ENCODE data around the gene SGPL1. TPM values are rescaled to one million over a fixed set of nuclear protein-coding genes. Genes with fewer than 3 reads are reported as not detected.

The SGPL1 gene
- total RNA-seq, 1 experiment from 2014 or later = 127 TPM

DNA sequence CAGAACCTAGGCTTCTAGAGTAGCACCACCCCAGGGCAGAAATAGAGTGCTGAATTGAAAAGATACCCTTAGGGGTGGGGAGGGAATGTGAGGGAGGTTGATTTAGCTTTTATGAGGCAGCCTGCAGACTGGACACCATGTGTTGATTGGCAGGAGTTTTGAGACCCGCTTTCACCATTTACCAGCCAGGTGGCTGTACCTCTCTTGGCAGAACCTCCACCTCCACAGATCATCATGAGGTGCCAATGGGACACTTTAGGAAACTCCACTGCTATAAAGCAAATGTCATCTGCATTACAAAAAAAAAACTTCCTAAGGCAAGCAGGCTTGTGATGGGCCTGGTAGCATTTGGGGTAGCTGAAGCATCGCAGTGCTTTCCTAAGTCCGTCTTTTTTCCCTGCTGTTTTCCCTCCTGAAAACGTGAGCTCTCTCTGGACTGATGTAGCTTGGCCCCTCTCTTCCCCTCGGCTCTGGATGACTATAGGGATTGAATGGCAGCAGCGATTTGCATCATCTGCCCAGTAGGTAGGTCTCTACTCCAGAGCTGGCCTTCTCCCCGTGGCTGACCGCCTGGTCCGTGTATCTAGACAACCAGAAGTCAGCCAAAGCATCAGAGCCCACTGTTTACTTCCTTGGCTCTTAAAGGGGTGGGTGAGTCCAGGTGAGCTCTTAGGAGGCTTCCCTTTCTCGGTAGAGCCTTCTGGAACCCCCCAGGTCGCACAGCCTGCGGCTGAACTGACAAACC, 71.3 kb downstream of the SGPL1 start:
- POLR2A ChIA-PET = interaction anchor here (0.6 to 1.8 kb wide), 5 partner anchors 10 to 298 kb away, joined by 3 to 7 read pairs (median 3); no protein-coding TSS in a partner anchor
- Mint-ChIP-seq H3K4me1 (ENCODE audit: low read depth, unreplicated experiment) (peaks cover 22% of the 10 kb centered on the region), H3K27ac (ENCODE audit: unreplicated experiment) (peak overlapping the region; percentile 67)

DNA sequence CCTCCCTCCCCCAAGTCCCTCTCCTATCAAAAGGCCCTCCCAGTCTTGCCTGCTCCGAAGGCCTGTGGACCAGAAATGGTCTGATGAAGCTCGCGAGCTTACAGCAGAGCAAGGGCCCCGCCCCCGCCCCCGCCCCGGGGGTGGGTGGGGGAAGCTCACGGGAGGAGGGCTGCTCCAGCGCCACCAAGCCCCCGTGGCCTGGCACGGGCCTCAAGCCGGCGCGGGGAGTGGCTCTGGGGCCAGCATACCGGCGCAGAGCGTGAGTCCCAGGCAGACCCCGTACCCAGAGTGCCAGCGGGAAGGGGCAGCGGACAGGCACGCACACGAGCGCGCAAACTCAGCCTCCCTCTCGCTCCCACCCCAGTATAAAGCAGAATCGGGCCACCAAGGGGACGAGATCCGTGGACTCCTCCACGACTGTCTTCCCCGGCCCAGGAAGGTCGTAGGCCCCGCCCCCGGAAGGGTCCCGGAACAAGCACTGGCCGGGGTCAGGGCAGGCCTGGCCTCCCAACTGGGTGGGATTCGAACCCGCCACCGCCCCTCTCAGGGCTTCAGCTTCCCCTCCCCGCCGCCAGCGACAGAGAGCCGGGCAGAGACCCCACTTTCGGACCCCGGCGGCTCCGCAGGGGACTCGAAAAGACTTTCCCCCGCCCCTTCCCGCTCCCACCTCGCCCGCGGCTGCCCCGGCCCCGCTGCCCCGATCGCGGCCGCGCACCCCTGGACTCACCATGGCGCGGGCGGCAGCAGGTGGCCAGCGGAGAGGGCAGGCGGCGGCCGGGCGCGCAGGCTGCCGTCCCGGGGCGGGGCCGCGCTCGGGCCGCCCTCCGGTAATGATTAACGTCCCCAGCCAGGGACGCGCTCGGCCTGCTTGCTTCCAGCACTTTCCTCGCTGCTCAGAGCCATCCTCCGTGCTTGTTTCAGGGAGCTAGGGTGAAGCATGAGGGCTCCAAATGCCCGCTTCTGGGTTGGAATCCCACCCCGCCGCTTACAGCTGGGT, 72.4 kb downstream of the SGPL1 start, which contains the start of gene PCBD1:
PCBD1 (minus strand) TSS at position 762 of the 997 bp plus-strand sequence; CDS start at position 730, 32 bp downstream.
- peak within 1 kb of the TSS; percentile 67 for H3K27ac Mint-ChIP-seq (ENCODE audit: unreplicated experiment)
- ChIA-PET CTCF (interaction anchor here (0.5 to 1.5 kb wide), 10 partner anchors 8 to 427 kb away, joined by 3 to 5 read pairs (median 3); no protein-coding TSS in a partner anchor), POLR2A (interaction anchor here (0.5 to 1.8 kb wide), 9 partner anchors 9 to 379 kb away, joined by 3 to 7 read pairs (median 4); no protein-coding TSS in a partner anchor)
- H3K36me3 ChIP-seq (ENCODE audit: control insufficient read depth, insufficient read depth, low read length) = peaks cover 14% of the 10 kb centered on the region
- H3K9me3 Mint-ChIP-seq (ENCODE audit: unreplicated experiment) = no peaks in the 10 kb centered on the region
- no TSS peak for BruUV-seq (replicated peaks)
- H3K4me1 ChIP-seq = peaks cover 14% of the 10 kb centered on the region
- no peaks in the 10 kb centered on the region for H3K9me3 ChIP-seq
- peak; percentile 90 to 97 for DNase-seq
- H3K27me3 Mint-ChIP-seq (ENCODE audit: insufficient read depth, unreplicated experiment) = no peaks in the 10 kb centered on the region
- intact Hi-C loops (cut with micrococcal nuclease; ENCODE audit: unreplicated experiment) = loop anchor here (1.0 kb wide), 1 partner anchor 8 kb away; no protein-coding TSS in a partner anchor
- peaks cover 22% of the 10 kb centered on the region for H3K4me1 Mint-ChIP-seq (ENCODE audit: low read depth, unreplicated experiment)
- peaks cover 48% of the 10 kb centered on the region for H3K36me3 Mint-ChIP-seq (ENCODE audit: insufficient read depth, unreplicated experiment)
- H3K27me3 ChIP-seq (replicated peaks; ENCODE audit: control insufficient read depth, insufficient read depth, low read length) = no peaks in the 10 kb centered on the region
- TF ChIP-seq, protein P1, sequence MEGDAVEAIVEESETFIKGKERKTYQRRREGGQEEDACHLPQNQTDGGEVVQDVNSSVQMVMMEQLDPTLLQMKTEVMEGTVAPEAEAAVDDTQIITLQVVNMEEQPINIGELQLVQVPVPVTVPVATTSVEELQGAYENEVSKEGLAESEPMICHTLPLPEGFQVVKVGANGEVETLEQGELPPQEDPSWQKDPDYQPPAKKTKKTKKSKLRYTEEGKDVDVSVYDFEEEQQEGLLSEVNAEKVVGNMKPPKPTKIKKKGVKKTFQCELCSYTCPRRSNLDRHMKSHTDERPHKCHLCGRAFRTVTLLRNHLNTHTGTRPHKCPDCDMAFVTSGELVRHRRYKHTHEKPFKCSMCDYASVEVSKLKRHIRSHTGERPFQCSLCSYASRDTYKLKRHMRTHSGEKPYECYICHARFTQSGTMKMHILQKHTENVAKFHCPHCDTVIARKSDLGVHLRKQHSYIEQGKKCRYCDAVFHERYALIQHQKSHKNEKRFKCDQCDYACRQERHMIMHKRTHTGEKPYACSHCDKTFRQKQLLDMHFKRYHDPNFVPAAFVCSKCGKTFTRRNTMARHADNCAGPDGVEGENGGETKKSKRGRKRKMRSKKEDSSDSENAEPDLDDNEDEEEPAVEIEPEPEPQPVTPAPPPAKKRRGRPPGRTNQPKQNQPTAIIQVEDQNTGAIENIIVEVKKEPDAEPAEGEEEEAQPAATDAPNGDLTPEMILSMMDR (IDR thresholded peaks at IDR 0.05; ENCODE audit: insufficient read depth in 1 of 2, low read depth in 1 of 2, low read length in 1 of 2, severe bottlenecking in 1 of 2, unreplicated experiment in 1 of 2) = no peak
- peak within 1 kb of the TSS; percentile 98 for H3K4me3 ChIP-seq (ENCODE audit: low read depth, low read length)
- H3K4me3 Mint-ChIP-seq (ENCODE audit: unreplicated experiment) = peak within 1 kb of the TSS; percentile 83

More for the DNA sequence above, 71.3 kb downstream of the SGPL1 start:
- no peaks in the 10 kb centered on the region for H3K9me3 Mint-ChIP-seq (ENCODE audit: unreplicated experiment)
- BruUV-seq (replicated peaks) = TSS peak; percentile 36
- CTCF ChIA-PET = interaction anchor here (0.6 to 1.5 kb wide), 4 partner anchors 9 to 126 kb away, joined by 3 to 4 read pairs (median 4); no protein-coding TSS in a partner anchor
- H3K4me1 ChIP-seq = peaks cover 14% of the 10 kb centered on the region
- TF ChIP-seq, protein P1 (IDR thresholded peaks at IDR 0.05; ENCODE audit: insufficient read depth in 1 of 2, low read depth in 1 of 2, low read length in 1 of 2, severe bottlenecking in 1 of 2, unreplicated experiment in 1 of 2) = no peak
- peaks cover 57% of the 10 kb centered on the region for H3K36me3 Mint-ChIP-seq (ENCODE audit: insufficient read depth, unreplicated experiment)
- DNase-seq = no peak
- peak overlapping the region; percentile 83 for H3K4me3 Mint-ChIP-seq (ENCODE audit: unreplicated experiment)
- H3K36me3 ChIP-seq (ENCODE audit: control insufficient read depth, insufficient read depth, low read length) = peaks cover 14% of the 10 kb centered on the region
- H3K27me3 ChIP-seq (replicated peaks; ENCODE audit: control insufficient read depth, insufficient read depth, low read length) = no peaks in the 10 kb centered on the region
- no peaks in the 10 kb centered on the region for H3K27me3 Mint-ChIP-seq (ENCODE audit: insufficient read depth, unreplicated experiment)
- peak overlapping the region; percentile 98 for H3K4me3 ChIP-seq (ENCODE audit: low read depth, low read length)
- no peaks in the 10 kb centered on the region for H3K9me3 ChIP-seq
- intact Hi-C loops (cut with micrococcal nuclease; ENCODE audit: unreplicated experiment) = no loop called here

DNA sequence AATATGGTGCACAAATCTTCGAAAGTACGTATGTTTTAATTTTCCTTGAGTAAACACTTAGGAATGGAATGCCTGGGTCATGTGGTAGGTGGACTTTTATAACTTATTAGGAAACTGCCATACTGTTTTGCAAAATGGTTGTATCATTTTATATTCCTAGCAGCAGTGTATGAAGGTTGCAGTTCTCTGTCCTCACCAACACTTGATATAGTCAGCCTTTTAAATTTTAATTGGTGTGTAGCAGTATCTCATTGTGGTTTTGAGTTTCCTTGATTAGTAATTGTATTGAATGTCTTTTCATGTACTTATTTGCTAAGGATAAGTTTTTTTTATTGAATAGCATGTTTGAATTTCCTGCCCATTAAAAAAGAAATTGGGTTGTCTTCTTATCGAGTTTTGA, 73.5 kb downstream of the SGPL1 start:
- peaks cover 14% of the 10 kb centered on the region for H3K4me1 ChIP-seq
- Mint-ChIP-seq H3K9me3 (ENCODE audit: unreplicated experiment) (no peaks in the 10 kb centered on the region), H3K27ac (ENCODE audit: unreplicated experiment) (peak overlapping the region; percentile 67), H3K4me1 (ENCODE audit: low read depth, unreplicated experiment) (peaks cover 22% of the 10 kb centered on the region), H3K27me3 (ENCODE audit: insufficient read depth, unreplicated experiment) (no peaks in the 10 kb centered on the region), H3K4me3 (ENCODE audit: unreplicated experiment) (peak overlapping the region; percentile 83), H3K36me3 (ENCODE audit: insufficient read depth, unreplicated experiment) (peaks cover 36% of the 10 kb centered on the region)
- TF ChIP-seq, protein P1 (IDR thresholded peaks at IDR 0.05; ENCODE audit: insufficient read depth in 1 of 2, low read depth in 1 of 2, low read length in 1 of 2, severe bottlenecking in 1 of 2, unreplicated experiment in 1 of 2) = no peak
- ChIA-PET POLR2A (no interaction called here), CTCF (no interaction called here)
- H3K4me3 ChIP-seq (ENCODE audit: low read depth, low read length) = peak overlapping the region; percentile 98
- H3K36me3 ChIP-seq (ENCODE audit: control insufficient read depth, insufficient read depth, low read length) = peaks cover 14% of the 10 kb centered on the region
- no peaks in the 10 kb centered on the region for H3K27me3 ChIP-seq (replicated peaks; ENCODE audit: control insufficient read depth, insufficient read depth, low read length)
- intact Hi-C loops (cut with micrococcal nuclease; ENCODE audit: unreplicated experiment) = no loop called here
- BruUV-seq (replicated peaks) = no TSS peak
- no peak for DNase-seq
- H3K9me3 ChIP-seq = no peaks in the 10 kb centered on the region

Measured in Caco-2 (cell line).